NT2/D1 (cell line): Measurements from ENCODE around the gene EFHC1.

Source experiments
- SUZ12 ChIP-seq: IDR thresholded peaks from 2 replicates; pipeline ENCODE4 v1.6.1; 2011; ENCODE audit not compliant: insufficient read length, insufficient read depth; ENCODE audit errors: extremely low read depth
- YY1 ChIP-seq: IDR thresholded peaks from 2 replicates; pipeline ENCODE4 v1.6.1; 2011; ENCODE audit not compliant: insufficient read length, insufficient read depth
- ZNF274 ChIP-seq: IDR thresholded peaks from 2 replicates; pipeline ENCODE4 v1.6.1; 2011; ENCODE audit warnings: mild to moderate bottlenecking, low read depth, low read length

GRCh38 chr6:52483671-52484003, 63.5 kb downstream of the EFHC1 start:
- no peak for TF ChIP-seq ZNF274
- TF ChIP-seq YY1 = no peak
- no peak for TF ChIP-seq SUZ12
